ENCODE results near the gene FABP1. TPM values are rescaled to one million over a fixed set of nuclear protein-coding genes. Genes with fewer than 3 reads are reported as not detected.

The FABP1 gene
- total RNA-seq, 4 donors from 2014 or later, result not detected

DNA sequence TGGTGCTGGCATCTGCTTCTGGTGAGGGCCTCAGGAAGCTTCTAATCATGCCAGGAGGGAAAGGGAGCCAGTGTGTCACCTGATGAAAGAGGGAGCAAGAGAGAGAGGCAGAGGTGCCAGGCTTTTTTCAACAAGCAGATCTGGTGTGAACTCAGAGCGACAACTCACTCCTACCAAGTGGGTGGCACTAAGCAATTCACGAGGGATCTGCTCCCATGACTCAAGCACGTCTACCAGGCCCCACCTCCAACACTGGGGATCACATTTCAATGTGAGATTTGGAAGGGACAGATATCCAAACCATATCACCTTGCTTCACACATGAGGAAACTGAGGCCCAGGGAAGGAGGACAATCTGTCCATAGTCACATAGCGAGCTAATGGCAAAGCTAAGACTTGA lies 19.1 kb downstream of the FABP1 start:
- WGBS, 2 donors, result 74 to 76% methylated on average over 4 of the region's 4 CpGs
- H3K4me1 ChIP-seq, result no peaks in the 10 kb centered on the region
- H3K9me3 ChIP-seq, result no peaks in the 10 kb centered on the region
- DNase-seq (ENCODE audit: low spot score in 2 of 2), result no peak
- TF ChIP-seq EP300 (IDR thresholded peaks at IDR 0.05) (no peak), POLR2A (IDR thresholded peaks at IDR 0.05) (no peak)
- TF ChIP-seq, protein P1, sequence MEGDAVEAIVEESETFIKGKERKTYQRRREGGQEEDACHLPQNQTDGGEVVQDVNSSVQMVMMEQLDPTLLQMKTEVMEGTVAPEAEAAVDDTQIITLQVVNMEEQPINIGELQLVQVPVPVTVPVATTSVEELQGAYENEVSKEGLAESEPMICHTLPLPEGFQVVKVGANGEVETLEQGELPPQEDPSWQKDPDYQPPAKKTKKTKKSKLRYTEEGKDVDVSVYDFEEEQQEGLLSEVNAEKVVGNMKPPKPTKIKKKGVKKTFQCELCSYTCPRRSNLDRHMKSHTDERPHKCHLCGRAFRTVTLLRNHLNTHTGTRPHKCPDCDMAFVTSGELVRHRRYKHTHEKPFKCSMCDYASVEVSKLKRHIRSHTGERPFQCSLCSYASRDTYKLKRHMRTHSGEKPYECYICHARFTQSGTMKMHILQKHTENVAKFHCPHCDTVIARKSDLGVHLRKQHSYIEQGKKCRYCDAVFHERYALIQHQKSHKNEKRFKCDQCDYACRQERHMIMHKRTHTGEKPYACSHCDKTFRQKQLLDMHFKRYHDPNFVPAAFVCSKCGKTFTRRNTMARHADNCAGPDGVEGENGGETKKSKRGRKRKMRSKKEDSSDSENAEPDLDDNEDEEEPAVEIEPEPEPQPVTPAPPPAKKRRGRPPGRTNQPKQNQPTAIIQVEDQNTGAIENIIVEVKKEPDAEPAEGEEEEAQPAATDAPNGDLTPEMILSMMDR (IDR thresholded peaks at IDR 0.05), result no peak
- no peak overlapping the region for H3K27ac ChIP-seq
- H3K36me3 ChIP-seq, result no peaks in the 10 kb centered on the region
- no peaks in the 10 kb centered on the region for H3K27me3 ChIP-seq
- H3K4me3 ChIP-seq, result no peak overlapping the region

DNA sequence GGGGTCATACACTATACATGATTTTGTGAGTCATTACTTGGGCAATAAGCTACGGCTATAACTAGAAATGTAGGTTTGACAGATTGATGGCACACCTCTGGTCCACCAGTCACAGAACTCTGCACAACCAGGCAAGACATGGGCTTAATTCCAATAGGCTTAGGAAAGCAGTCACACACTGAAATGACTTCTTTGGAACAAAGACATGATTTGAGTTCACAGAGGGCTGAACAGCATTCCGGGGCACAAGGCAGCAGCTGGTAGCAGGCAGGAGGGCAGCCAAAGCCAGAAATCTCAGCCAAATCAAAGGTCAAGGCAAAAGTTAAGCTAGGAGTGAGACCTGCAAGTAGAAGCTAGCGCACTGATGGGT lies 27.4 kb downstream of the FABP1 start:
- no peaks in the 10 kb centered on the region for H3K27me3 ChIP-seq
- no peaks in the 10 kb centered on the region for H3K9me3 ChIP-seq
- H3K36me3 ChIP-seq, result no peaks in the 10 kb centered on the region
- H3K4me3 ChIP-seq, result no peak overlapping the region
- no peak for DNase-seq (ENCODE audit: low spot score in 2 of 2)
- peak overlapping the region in 1 of 4 donors; percentile 52 for H3K27ac ChIP-seq
- H3K4me1 ChIP-seq, result peaks cover 0 to 4% (median 0%) of the 10 kb centered on the region in 4 donors
- peak in 1 of 2 donors; percentile 10 for TF ChIP-seq EP300 (IDR thresholded peaks at IDR 0.05)
- TF ChIP-seq, protein P1 (IDR thresholded peaks at IDR 0.05), result no peak
- WGBS, 2 donors, result 38 to 48% methylated on average over 3 of the region's 3 CpGs

DNA sequence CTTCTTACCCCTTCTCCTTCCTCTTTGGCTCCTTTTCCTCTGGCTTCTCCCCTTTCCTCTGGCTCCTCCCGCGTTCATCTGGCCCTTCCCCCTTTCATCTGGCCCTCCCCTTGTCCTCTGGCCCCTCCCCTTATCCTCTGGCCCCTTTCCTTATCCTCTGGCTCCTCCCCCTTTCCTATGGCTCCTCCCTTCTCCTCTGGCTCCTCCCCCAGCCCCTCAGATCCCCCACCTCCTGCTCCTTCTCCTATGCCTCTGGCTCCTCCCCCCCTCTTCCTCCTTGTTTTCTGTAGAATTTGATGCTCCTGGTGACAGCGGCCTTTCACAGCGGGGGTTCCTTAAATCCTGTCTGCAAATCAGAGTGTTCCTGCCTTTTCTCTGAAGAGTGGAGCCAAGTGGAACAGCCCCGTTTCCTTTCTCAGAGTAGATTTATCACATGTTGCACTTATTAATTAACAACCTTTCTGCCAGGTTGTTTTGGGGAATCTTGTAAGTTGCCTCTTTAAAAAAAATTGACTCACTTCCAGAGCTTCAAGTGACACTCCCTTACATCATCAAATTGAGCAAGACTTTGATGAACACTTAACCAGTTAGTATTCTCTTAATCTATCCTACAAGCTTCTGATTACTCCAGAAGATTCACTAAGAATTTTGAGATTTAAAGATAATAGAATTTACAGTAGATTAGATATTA lies 27.9 kb downstream of the FABP1 start:
- no peak for DNase-seq (ENCODE audit: low spot score in 2 of 2)

GRCh38 chr2:88098558-88098900 lies 29.3 kb downstream of the FABP1 start:
- Histone ChIP-seq H3K27ac (no peak overlapping the region), H3K4me3 (no peak overlapping the region), H3K27me3 (no peaks in the 10 kb centered on the region), H3K9me3 (no peaks in the 10 kb centered on the region), H3K4me1 (peaks cover 0 to 4% (median 0%) of the 10 kb centered on the region in 4 donors), H3K36me3 (no peaks in the 10 kb centered on the region)
- TF ChIP-seq EP300 (IDR thresholded peaks at IDR 0.05), result no peak
- no peak for TF ChIP-seq POLR2A (IDR thresholded peaks at IDR 0.05)
- TF ChIP-seq, protein P1 (IDR thresholded peaks at IDR 0.05), result no peak
- no peak for DNase-seq (ENCODE audit: low spot score in 2 of 2)

More for the DNA sequence above, 27.9 kb downstream of the FABP1 start:
- H3K27ac ChIP-seq, result peak overlapping the region in 1 of 4 donors; percentile 52
- no peaks in the 10 kb centered on the region for H3K9me3 ChIP-seq
- no peak overlapping the region for H3K4me3 ChIP-seq
- no peaks in the 10 kb centered on the region for H3K27me3 ChIP-seq
- TF ChIP-seq, protein P1 (IDR thresholded peaks at IDR 0.05), result no peak
- TF ChIP-seq EP300 (IDR thresholded peaks at IDR 0.05) (no peak), POLR2A (IDR thresholded peaks at IDR 0.05) (no peak)
- 46 to 55% methylated on average over 5 of the region's 5 CpGs for WGBS, 2 donors
- H3K36me3 ChIP-seq, result no peaks in the 10 kb centered on the region
- H3K4me1 ChIP-seq, result peaks cover 0 to 4% (median 0%) of the 10 kb centered on the region in 4 donors

DNA sequence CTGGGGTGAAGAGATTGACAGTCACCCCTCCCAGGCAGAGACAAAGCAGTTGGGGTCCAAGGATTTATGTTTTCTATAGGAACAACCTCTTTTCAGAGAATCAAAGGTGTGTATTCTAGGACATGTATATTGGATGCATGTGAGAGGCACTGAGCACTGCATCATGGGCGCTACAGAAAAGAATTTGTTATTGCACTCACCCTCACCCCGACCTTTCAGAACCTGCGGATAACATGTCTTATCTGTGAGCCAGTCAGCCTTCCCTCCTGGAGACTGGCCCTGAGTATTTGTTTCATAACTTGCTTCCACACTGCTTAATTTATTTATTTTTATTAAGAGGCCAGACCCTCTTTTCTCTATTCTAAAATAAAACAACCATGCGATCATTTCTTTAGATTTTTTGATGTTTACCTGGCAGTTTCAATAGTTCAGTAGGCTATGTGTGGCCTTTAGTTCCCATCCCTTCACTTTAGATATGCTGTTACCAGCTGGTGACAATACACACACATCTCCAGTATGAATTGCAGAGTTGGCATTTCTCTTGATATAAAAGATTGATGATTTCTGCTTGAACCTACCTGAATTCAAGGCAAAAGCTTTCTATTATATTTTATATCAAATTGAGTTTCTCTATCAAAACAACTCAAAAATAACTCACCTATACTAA lies 29.8 kb downstream of the FABP1 start:
- H3K4me1 ChIP-seq, result peaks cover 0 to 4% (median 0%) of the 10 kb centered on the region in 4 donors
- no peak for DNase-seq (ENCODE audit: low spot score in 2 of 2)
- no peaks in the 10 kb centered on the region for H3K36me3 ChIP-seq
- TF ChIP-seq EP300 (IDR thresholded peaks at IDR 0.05) (no peak), POLR2A (IDR thresholded peaks at IDR 0.05) (no peak)
- TF ChIP-seq, protein P1 (IDR thresholded peaks at IDR 0.05), result no peak
- H3K27ac ChIP-seq, result no peak overlapping the region
- H3K4me3 ChIP-seq, result no peak overlapping the region
- WGBS, 2 donors, result 88 to 93% methylated on average over 4 of the region's 4 CpGs
- no peaks in the 10 kb centered on the region for H3K27me3 ChIP-seq
- no peaks in the 10 kb centered on the region for H3K9me3 ChIP-seq
